ENCODE data around the gene IGF2BP2.
"Not testable (repeated sequence)": the region's sequence is repeated elsewhere in the genome, so short reads cannot be mapped to it uniquely, and the experiment has no call there.

Gene IGF2BP2

GRCh38 chr3:185647134-185647879 is 177.5 kb downstream of the IGF2BP2 start:
- TF ChIP-seq GATA1 (IDR thresholded peaks at IDR 0.05; ENCODE audit: low read depth, low read length), result no peak
- no peak for TF ChIP-seq POLR2A (IDR thresholded peaks at IDR 0.05; ENCODE audit: low read length)

DNA sequence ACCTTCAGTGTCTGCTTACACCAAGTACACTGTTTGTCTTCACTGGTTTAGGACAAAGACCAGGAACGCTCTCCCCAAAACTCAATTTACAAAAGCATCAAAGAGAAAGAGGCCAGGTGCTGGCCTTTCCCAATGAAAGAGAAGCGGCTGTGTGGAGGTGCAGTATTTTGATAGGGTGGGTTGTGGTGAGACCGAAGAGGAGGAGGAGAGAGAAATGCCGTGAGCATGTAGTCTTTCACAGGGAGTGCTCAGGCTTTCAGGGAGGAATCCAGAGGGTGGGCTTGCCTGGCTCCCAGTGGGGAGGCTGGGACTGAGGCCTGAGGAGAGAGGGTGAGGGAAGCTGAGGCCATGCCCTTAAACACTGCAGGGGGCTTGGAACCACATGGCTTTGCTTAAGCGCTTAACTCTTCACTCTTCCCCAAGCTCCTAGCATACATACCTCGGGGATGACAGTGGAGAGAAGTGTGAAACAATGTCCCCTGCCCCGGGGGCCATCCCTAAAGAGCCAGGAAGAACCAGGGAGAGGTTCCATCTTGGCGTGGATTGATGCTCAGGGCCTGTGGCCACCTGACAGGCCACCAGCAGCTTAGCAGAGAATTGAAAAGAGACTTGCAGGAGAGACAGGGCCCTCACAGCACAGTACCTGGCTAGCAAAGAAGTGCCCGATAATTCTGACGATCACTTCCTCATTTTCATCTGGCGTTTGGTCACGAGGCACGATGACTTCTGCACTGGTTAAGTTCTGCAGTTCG is 178.3 kb downstream of the IGF2BP2 start:
- no peak for DNase-seq

More at GRCh38 chr3:185647134-185647879, 177.5 kb downstream of the IGF2BP2 start:
- no peak for DNase-seq

DNA sequence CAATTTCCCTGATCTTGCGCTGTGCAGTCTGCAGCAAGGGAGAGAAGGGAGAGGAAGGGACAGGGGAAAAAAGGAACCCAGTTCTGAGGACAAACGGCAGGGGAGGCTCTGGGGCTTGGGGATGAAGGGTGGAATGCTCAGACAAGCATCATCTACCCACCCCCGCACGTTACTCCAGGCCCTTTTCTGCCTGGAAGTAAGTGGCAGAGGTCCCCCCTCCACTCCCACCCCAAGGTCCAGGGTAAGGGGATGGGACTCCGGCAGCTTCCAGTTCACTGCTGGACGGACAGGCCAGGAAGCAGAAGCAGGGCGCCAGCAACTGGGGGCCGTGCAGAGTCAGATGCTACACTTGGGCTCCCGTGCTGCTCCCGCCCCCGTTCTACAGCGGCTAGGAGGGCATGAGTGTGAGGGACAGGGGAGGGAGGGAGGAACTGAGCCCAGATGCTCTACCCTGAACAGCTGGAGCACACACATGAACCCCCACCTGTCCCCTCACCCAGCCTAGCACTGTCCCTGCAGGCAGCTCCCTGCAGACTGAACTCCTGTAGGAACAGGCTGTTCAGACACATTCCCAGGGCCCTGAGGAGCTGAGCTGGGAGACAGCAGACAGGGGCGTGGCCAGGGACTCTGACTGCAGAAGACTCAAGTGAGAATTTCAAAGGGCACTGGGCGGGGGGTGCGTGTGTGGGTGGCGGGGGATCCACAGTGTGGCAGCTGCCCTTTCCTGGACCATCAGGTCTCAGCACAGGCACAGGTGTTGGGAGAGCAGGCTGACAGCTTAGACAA is 179.1 kb downstream of the IGF2BP2 start:
- no peak for TF ChIP-seq GATA1 (IDR thresholded peaks at IDR 0.05; ENCODE audit: low read depth, low read length)
- no peak for TF ChIP-seq POLR2A (IDR thresholded peaks at IDR 0.05; ENCODE audit: low read length)
- no peak for DNase-seq

More for the DNA sequence above, 178.3 kb downstream of the IGF2BP2 start:
- TF ChIP-seq GATA1 (IDR thresholded peaks at IDR 0.05; ENCODE audit: low read depth, low read length) (no peak), POLR2A (IDR thresholded peaks at IDR 0.05; ENCODE audit: low read length) (no peak)

GRCh38 chr3:185645191-185645590 is 179.7 kb downstream of the IGF2BP2 start:
- not testable (repeated sequence) for DNase-seq

DNA sequence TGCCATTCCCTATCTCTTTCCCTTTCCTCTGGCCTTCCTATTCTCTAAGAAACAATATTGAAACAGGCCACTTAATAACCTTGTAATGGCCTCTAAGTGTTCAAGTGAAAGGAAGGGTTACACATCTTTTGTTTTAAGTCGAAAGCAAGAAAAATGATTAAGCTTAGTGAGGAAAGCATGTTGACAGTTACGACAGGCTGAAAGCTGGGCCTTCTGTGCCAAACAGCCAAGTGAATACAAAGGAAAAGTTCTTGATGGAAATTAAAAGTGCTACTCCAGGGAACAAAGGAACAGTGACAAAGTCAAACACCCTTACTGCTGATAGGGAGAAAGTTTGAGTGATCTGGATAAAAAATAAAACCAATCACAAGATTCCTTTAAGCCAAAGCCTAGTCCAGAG is 184.5 kb downstream of the IGF2BP2 start:
- TF ChIP-seq POLR2A (IDR thresholded peaks at IDR 0.05; ENCODE audit: low read length) (no peak), GATA1 (IDR thresholded peaks at IDR 0.05; ENCODE audit: low read depth, low read length) (no peak)
- no peak for DNase-seq

DNA sequence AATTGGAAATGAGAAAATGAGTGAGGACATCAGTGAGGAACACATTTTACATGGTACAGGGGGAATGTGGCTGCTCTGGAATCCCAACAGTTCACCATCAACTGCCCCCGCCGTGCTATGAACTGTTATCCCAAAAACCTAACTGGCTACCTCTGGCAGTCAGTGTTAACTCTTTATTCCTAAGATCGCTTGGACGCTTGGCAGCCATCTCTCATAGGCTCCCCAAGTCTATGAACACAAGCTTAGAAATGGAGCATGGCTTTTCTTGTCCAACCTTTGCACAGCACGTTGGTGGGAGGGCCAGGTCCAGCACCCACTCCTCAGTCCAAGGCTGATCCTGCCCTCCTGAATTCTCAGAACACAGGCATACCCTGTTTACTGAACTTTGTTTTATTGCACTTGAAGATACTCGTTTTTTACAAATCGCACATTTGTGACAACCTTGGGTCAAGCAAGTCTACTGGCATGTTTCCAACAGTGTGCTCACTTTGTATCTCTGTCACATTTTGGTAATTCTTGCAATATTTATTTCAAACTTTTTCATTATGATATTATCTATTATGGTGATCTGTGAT is 185.1 kb downstream of the IGF2BP2 start:
- TF ChIP-seq GATA1 (IDR thresholded peaks at IDR 0.05; ENCODE audit: low read depth, low read length), result no peak
- TF ChIP-seq POLR2A (IDR thresholded peaks at IDR 0.05; ENCODE audit: low read length), result no peak
- no peak for DNase-seq

DNA sequence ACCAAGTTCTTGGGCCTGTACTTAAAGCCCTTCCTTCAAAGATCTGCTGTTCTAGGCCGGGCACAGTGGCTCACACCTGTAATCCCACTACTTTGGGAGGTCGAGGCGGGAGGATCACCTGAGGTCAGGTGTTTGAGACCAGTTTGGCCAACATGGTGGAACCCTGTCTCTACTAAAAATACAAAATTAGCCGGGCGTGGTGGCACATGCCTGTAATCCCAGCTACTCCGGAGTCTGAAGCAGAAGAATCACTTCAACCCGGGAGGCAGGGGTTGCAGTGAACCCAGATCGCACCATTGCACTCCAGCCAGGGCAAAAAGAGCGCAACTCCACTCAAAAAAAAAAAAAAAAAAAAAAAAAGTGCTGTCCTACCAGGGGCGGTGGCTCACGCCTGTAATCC is 186.2 kb downstream of the IGF2BP2 start:
- not testable (repeated sequence) for DNase-seq

GRCh38 chr3:185637388-185637787 is 187.5 kb downstream of the IGF2BP2 start:
- no peak for TF ChIP-seq GATA1 (IDR thresholded peaks at IDR 0.05; ENCODE audit: low read depth, low read length)
- TF ChIP-seq POLR2A (IDR thresholded peaks at IDR 0.05; ENCODE audit: low read length), result no peak
- DNase-seq, result no peak

- no peak for TF ChIP-seq GATA1 (IDR thresholded peaks at IDR 0.05; ENCODE audit: low read depth, low read length)
- TF ChIP-seq POLR2A (IDR thresholded peaks at IDR 0.05; ENCODE audit: low read length), result no peak
- DNase-seq, result no peak
Observed at GRCh38 chr3:185632996-185633395, 191.8 kb downstream of the IGF2BP2 start.

DNA sequence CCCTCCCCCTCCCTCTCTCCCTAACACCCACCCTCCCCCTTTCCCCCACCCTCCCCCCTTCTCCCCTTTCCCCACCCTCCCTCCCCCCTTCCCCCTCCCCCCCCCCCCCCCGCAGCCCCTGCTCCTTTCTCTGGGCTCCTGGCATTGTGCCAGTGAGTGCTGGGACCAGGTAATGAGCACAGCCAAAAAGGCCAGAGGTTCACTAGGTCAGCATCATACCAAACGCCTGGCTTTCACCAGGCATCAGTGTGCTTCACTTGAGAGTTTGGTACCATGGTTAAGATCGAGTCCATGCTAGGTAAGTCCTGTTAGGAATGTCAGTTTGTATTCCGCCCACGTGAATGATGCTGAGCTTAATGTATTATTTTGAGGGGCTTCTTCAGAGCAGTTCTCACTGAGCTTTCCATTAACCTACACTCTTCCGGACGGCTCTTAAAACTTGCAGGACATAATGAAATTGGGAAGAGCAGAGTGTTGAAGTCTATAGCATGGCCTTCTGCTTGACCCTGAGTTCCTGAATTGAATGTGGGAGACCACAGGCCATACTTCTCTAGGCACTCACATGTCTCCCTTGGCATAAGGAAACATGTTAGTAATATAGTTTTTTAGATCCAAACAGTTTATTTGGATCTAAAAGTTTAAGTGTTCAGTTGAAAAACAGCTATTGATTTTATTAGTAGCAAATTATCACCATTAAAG is 193.2 kb downstream of the IGF2BP2 start:
- DNase-seq, result no peak
- TF ChIP-seq GATA1 (IDR thresholded peaks at IDR 0.05; ENCODE audit: low read depth, low read length), result no peak
- no peak for TF ChIP-seq POLR2A (IDR thresholded peaks at IDR 0.05; ENCODE audit: low read length)

DNA sequence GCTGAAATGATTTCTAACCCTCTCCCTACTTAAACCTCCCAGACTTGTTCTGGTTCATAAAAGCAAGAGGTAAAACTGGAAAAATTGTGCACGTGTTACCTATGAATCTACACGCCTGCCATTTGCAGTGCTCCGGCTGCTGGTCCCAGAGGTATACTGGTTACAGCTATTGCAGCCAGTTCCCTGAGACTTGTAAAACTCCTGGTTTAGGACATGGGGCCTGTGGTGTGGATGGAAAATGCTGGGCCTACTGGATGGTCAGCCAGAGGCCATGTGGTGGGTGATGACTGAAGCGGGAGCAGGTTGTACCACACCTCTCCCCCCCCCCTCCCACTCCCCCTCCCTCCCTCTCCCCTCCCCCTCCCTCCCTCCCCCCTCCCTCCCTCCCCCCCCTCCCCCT is 193.7 kb downstream of the IGF2BP2 start:
- no peak for TF ChIP-seq GATA1 (IDR thresholded peaks at IDR 0.05; ENCODE audit: low read depth, low read length)
- no peak for TF ChIP-seq POLR2A (IDR thresholded peaks at IDR 0.05; ENCODE audit: low read length)
- no peak for DNase-seq

- no peak for TF ChIP-seq GATA1 (IDR thresholded peaks at IDR 0.05; ENCODE audit: low read depth, low read length)
- no peak for TF ChIP-seq POLR2A (IDR thresholded peaks at IDR 0.05; ENCODE audit: low read length)
- DNase-seq, result no peak
Observed at GRCh38 chr3:185630182-185630622, 194.6 kb downstream of the IGF2BP2 start.

- TF ChIP-seq POLR2A (IDR thresholded peaks at IDR 0.05; ENCODE audit: low read length), result no peak
- no peak for TF ChIP-seq GATA1 (IDR thresholded peaks at IDR 0.05; ENCODE audit: low read depth, low read length)
- no peak for DNase-seq
Observed at GRCh38 chr3:185629554-185630181, 195.2 kb downstream of the IGF2BP2 start.
